Mesothelial cell of epicardium (in vitro differentiated cells): ENCODE results near the gene OPCML. TPM values are rescaled to one million over a fixed set of nuclear protein-coding genes. Genes with fewer than 3 reads are reported as not detected.
A peak's percentile ranks its signal among the peaks of the same experiment; 100 is the strongest.

Experiments
- DNase-seq, 2 experiments: peaks; one replicate each; pipeline ENCODE4 v3.0.0; 2021; ENCODE audit warnings: low spot score in 2 of 2; ENCODE audit not compliant: unreplicated experiment in 2 of 2
- H3K27ac Mint-ChIP-seq: 2 replicates; pipeline ENCODE4 v1.8.0; 2021; ENCODE audit warnings: mixed read lengths
- H3K27me3 Mint-ChIP-seq: 2 replicates; pipeline ENCODE4 v1.8.0; 2021; ENCODE audit warnings: low read depth, mixed read lengths
- H3K36me3 Mint-ChIP-seq: 2 replicates; pipeline ENCODE4 v1.8.0; 2021; ENCODE audit warnings: mixed read lengths
- H3K4me1 Mint-ChIP-seq: 2 replicates; pipeline ENCODE4 v1.8.0; 2021; ENCODE audit warnings: mixed read lengths
- H3K4me3 Mint-ChIP-seq: 2 replicates; pipeline ENCODE4 v1.8.0; 2021; ENCODE audit warnings: mild to moderate bottlenecking, moderate library complexity, mixed read lengths
- H3K9me3 Mint-ChIP-seq: 2 replicates; pipeline ENCODE4 v1.8.0; 2021; ENCODE audit warnings: mixed read lengths
- CTCF ChIP-seq: fragments of 200-600 bp; sonication (generic); IDR thresholded peaks from one replicate; pipeline ENCODE4 v1.5.0; 2021; ENCODE audit warnings: antibody characterized with exemption; ENCODE audit not compliant: unreplicated experiment
- total RNA-seq: library from RNA; stranded (reverse); gene quantifications from 3 replicates; pipeline ENCODE4 v1.2.1, GENCODE V29; 2021

OPCML gene
- total RNA-seq, 1 donor from 2014 or later, result 3.0 TPM

- no peak for DNase-seq
- no peak for TF ChIP-seq CTCF
- Mint-ChIP-seq H3K27me3 (peaks cover 44% of the 10 kb centered on the region), H3K4me3 (no peak overlapping the region), H3K9me3 (no peaks in the 10 kb centered on the region), H3K36me3 (no peaks in the 10 kb centered on the region), H3K27ac (no peak overlapping the region), H3K4me1 (peaks cover 4% of the 10 kb centered on the region)
Observed at GRCh38 chr11:133168016-133168415, 364.3 kb downstream of the OPCML start.

- no peaks in the 10 kb centered on the region for H3K36me3 Mint-ChIP-seq
- H3K4me3 Mint-ChIP-seq, result no peak overlapping the region
- H3K4me1 Mint-ChIP-seq, result peaks cover 5% of the 10 kb centered on the region
- no peak for TF ChIP-seq CTCF
- H3K27me3 Mint-ChIP-seq, result peaks cover 48% of the 10 kb centered on the region
- no peak overlapping the region for H3K27ac Mint-ChIP-seq
- no peaks in the 10 kb centered on the region for H3K9me3 Mint-ChIP-seq
- DNase-seq, result no peak
Observed at GRCh38 chr11:133166662-133167061, 365.6 kb downstream of the OPCML start.

- Mint-ChIP-seq H3K4me3 (no peak overlapping the region), H3K9me3 (no peaks in the 10 kb centered on the region), H3K4me1 (peaks cover 5% of the 10 kb centered on the region), H3K27me3 (peaks cover 53% of the 10 kb centered on the region), H3K27ac (no peak overlapping the region), H3K36me3 (no peaks in the 10 kb centered on the region)
- no peak for DNase-seq
- no peak for TF ChIP-seq CTCF
Observed at GRCh38 chr11:133164986-133165385, 367.3 kb downstream of the OPCML start.

GRCh38 chr11:133163463-133164419 is 368.6 kb downstream of the OPCML start:
- Mint-ChIP-seq H3K4me1 (peaks cover 5% of the 10 kb centered on the region), H3K9me3 (no peaks in the 10 kb centered on the region), H3K27me3 (peaks cover 65% of the 10 kb centered on the region), H3K4me3 (no peak overlapping the region), H3K27ac (no peak overlapping the region), H3K36me3 (no peaks in the 10 kb centered on the region)
- peak; percentile 71 for TF ChIP-seq CTCF
- DNase-seq, result no peak

GRCh38 chr11:133162227-133162626 is 370.1 kb downstream of the OPCML start:
- TF ChIP-seq CTCF, result no peak
- no peaks in the 10 kb centered on the region for H3K9me3 Mint-ChIP-seq
- H3K27me3 Mint-ChIP-seq, result peaks cover 67% of the 10 kb centered on the region
- no peak overlapping the region for H3K4me3 Mint-ChIP-seq
- DNase-seq, result no peak
- peaks cover 5% of the 10 kb centered on the region for H3K4me1 Mint-ChIP-seq
- no peaks in the 10 kb centered on the region for H3K36me3 Mint-ChIP-seq
- H3K27ac Mint-ChIP-seq, result no peak overlapping the region
